Loucy (cell line): ENCODE measurements around the gene RBMS3.
"Not testable (repeated sequence)": the region's sequence is repeated elsewhere in the genome, so short reads cannot be mapped to it uniquely, and the experiment has no call there.

Experiments
- H2AFZ ChIP-seq: fragments of 200-600 bp; sonication (generic); 2 replicates; pipeline ENCODE4 v1.6.0; 2016; ENCODE audit warnings: antibody characterized with exemption, mild to moderate bottlenecking, low read length, moderate library complexity
- H3F3A ChIP-seq: fragments of 200-600 bp; 2 replicates; pipeline ENCODE4 v1.6.0; 2016; ENCODE audit warnings: antibody characterized with exemption, low read depth, mild to moderate bottlenecking
- H3K27me3 ChIP-seq: fragments of 200-600 bp; sonication (generic); 2 replicates; pipeline ENCODE4 v1.6.1; 2014; ENCODE audit warnings: low read length, mild to moderate bottlenecking; ENCODE audit not compliant: insufficient read depth, poor library complexity, severe bottlenecking
- H3K36me3 ChIP-seq: fragments of 200-600 bp; sonication (generic); 2 replicates; pipeline ENCODE4 v1.6.1; 2016; ENCODE audit warnings: low read length; ENCODE audit not compliant: insufficient read depth
- H3K4me1 ChIP-seq: fragments of 200-600 bp; sonication (generic); 2 replicates; pipeline ENCODE4 v1.5.1; 2014; ENCODE audit warnings: low read length, mild to moderate bottlenecking; ENCODE audit not compliant: insufficient read depth, poor library complexity, severe bottlenecking
- H3K4me2 ChIP-seq: fragments of 200-600 bp; sonication (generic); 2 replicates; pipeline ENCODE4 v1.6.0; 2014; ENCODE audit warnings: antibody characterized with exemption, low read length, low read depth, mild to moderate bottlenecking; ENCODE audit not compliant: poor library complexity, severe bottlenecking
- H3K4me3 ChIP-seq: fragments of 200-600 bp; sonication (generic); 2 replicates; pipeline ENCODE4 v1.5.1; 2014; ENCODE audit warnings: low read length, mild to moderate bottlenecking, mixed read lengths; ENCODE audit not compliant: poor library complexity, severe bottlenecking
- H3K79me2 ChIP-seq: fragments of 200-600 bp; sonication (generic); 2 replicates; pipeline ENCODE4 v1.6.1; 2014; ENCODE audit warnings: low read length; ENCODE audit not compliant: insufficient read depth
- H3K9ac ChIP-seq: fragments of 200-600 bp; sonication (generic); 2 replicates; pipeline ENCODE4 v1.6.0; 2014; ENCODE audit warnings: mild to moderate bottlenecking, low read depth, low read length, moderate library complexity; ENCODE audit not compliant: poor library complexity, severe bottlenecking
- H3K9me2 ChIP-seq: fragments of 200-600 bp; sonication (generic); replicated peaks from 2 replicates; pipeline ENCODE4 v1.6.1; 2016; ENCODE audit warnings: low read depth, low read length, mixed read lengths
- H3K9me3 ChIP-seq: fragments of 200-600 bp; sonication (generic); 2 replicates; pipeline ENCODE4 v1.6.1; 2014; ENCODE audit warnings: mild to moderate bottlenecking, antibody characterized with exemption, low read length, low read depth; ENCODE audit not compliant: insufficient read depth
- H4K20me1 ChIP-seq: fragments of 200-600 bp; sonication (generic); 2 replicates; pipeline ENCODE4 v1.6.0; 2014; ENCODE audit warnings: antibody characterized with exemption, low read length, mild to moderate bottlenecking; ENCODE audit not compliant: insufficient read depth, poor library complexity, severe bottlenecking
- EZH2phosphoT487 ChIP-seq: fragments of 200-600 bp; IDR thresholded peaks from 2 replicates; pipeline ENCODE4 v1.6.1; 2018; ENCODE audit warnings: antibody characterized with exemption, mild to moderate bottlenecking, moderate library complexity, borderline replicate concordance
- TF ChIP-seq, protein P1 (sequence below): fragments of 200-600 bp; sonication (generic); conservative IDR thresholded peaks from 2 replicates; pipeline ENCODE4 v1.5.1; 2014; ENCODE audit warnings: mild to moderate bottlenecking, antibody characterized with exemption, low read length

The RBMS3 gene

DNA sequence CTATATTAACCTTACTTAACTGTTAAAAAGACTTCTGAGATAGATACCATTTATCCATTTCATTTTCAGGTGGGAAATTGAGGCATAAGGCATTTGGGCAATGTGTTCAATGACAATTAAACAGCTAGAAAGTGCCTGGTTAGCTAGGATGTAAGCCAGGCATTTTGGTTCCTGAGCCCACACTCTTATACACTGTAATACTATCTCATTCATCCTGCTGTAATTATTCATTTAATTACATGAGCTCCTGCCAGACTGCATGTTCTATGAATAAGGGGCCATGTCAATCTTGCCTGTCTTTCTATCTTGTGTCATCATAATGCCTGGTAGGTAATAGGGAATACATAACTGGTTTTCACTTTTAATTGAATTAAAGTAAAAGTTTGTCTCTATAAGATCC is 74.0 kb downstream of the RBMS3 start:
- Histone ChIP-seq H3K4me2 (no peak overlapping the region), H3K79me2 (no peaks in the 10 kb centered on the region), H3F3A (no peaks in the 10 kb centered on the region), H3K36me3 (no peaks in the 10 kb centered on the region), H3K4me3 (no peak overlapping the region), H3K4me1 (no peaks in the 10 kb centered on the region), H3K27me3 (no peaks in the 10 kb centered on the region), H3K9ac (no peak overlapping the region), H4K20me1 (no peaks in the 10 kb centered on the region), H2AFZ (no peak overlapping the region), H3K9me2 (no peaks in the 10 kb centered on the region), H3K9me3 (no peaks in the 10 kb centered on the region)
- no peak for TF ChIP-seq EZH2phosphoT487
- TF ChIP-seq, protein P1, sequence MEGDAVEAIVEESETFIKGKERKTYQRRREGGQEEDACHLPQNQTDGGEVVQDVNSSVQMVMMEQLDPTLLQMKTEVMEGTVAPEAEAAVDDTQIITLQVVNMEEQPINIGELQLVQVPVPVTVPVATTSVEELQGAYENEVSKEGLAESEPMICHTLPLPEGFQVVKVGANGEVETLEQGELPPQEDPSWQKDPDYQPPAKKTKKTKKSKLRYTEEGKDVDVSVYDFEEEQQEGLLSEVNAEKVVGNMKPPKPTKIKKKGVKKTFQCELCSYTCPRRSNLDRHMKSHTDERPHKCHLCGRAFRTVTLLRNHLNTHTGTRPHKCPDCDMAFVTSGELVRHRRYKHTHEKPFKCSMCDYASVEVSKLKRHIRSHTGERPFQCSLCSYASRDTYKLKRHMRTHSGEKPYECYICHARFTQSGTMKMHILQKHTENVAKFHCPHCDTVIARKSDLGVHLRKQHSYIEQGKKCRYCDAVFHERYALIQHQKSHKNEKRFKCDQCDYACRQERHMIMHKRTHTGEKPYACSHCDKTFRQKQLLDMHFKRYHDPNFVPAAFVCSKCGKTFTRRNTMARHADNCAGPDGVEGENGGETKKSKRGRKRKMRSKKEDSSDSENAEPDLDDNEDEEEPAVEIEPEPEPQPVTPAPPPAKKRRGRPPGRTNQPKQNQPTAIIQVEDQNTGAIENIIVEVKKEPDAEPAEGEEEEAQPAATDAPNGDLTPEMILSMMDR = no peak

- H3F3A ChIP-seq = no peaks in the 10 kb centered on the region
- H3K36me3 ChIP-seq = no peaks in the 10 kb centered on the region
- no peak overlapping the region for H2AFZ ChIP-seq
- no peaks in the 10 kb centered on the region for H3K4me1 ChIP-seq
- H3K4me2 ChIP-seq = no peak overlapping the region
- no peaks in the 10 kb centered on the region for H3K9me2 ChIP-seq
- H3K79me2 ChIP-seq = no peaks in the 10 kb centered on the region
- TF ChIP-seq, protein P1 = no peak
- no peak for TF ChIP-seq EZH2phosphoT487
- H3K27me3 ChIP-seq = no peaks in the 10 kb centered on the region
- no peaks in the 10 kb centered on the region for H4K20me1 ChIP-seq
- H3K9ac ChIP-seq = no peak overlapping the region
- no peak overlapping the region for H3K4me3 ChIP-seq
- H3K9me3 ChIP-seq = no peaks in the 10 kb centered on the region
Observed at GRCh38 chr3:29356062-29356461, 75.2 kb downstream of the RBMS3 start.

DNA sequence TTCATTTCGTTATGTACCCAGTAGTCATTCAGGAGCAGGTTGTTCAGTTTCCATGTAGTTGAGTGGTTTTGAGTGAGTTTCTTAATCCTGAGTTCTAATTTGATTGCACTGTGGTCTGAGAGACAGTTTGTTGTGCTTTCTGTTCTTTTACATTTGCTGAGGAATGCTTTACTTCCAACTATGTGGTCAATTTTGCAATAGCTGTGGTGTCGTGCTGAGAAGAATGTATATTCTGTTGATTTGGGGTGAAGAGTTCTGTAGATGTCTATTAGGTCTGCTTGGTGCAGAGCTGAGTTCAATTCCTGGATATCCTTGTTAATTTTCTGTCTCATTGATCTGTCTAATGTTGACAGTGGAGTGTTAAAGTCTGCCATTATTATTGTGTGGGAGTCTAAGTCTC is 79.4 kb downstream of the RBMS3 start:
- not testable (repeated sequence) for H3K4me1 ChIP-seq, H3K4me3 ChIP-seq, H3K9me2 ChIP-seq, H3K27me3 ChIP-seq, H3K9ac ChIP-seq, H3K36me3 ChIP-seq, H4K20me1 ChIP-seq, H3K9me3 ChIP-seq, H2AFZ ChIP-seq, H3K4me2 ChIP-seq, H3F3A ChIP-seq, H3K79me2 ChIP-seq

- no peaks in the 10 kb centered on the region for H3F3A ChIP-seq
- 0 out of 2 replicates have a peak, but pooled peaks cover 3% of the 10 kb centered on the region for H3K9me2 ChIP-seq
- TF ChIP-seq, protein P1 = no peak
- no peak for TF ChIP-seq EZH2phosphoT487
- no peaks in the 10 kb centered on the region for H3K9me3 ChIP-seq
- H3K9ac ChIP-seq = no peak overlapping the region
- no peaks in the 10 kb centered on the region for H3K79me2 ChIP-seq
- no peaks in the 10 kb centered on the region for H3K4me1 ChIP-seq
- H3K27me3 ChIP-seq = no peaks in the 10 kb centered on the region
- no peaks in the 10 kb centered on the region for H3K36me3 ChIP-seq
- H3K4me2 ChIP-seq = no peak overlapping the region
- H3K4me3 ChIP-seq = no peak overlapping the region
- H2AFZ ChIP-seq = no peak overlapping the region
- H4K20me1 ChIP-seq = no peaks in the 10 kb centered on the region
Observed at GRCh38 chr3:29363110-29363509, 82.2 kb downstream of the RBMS3 start.
